ENCODE results near the gene MAG.

Gene MAG

DNA sequence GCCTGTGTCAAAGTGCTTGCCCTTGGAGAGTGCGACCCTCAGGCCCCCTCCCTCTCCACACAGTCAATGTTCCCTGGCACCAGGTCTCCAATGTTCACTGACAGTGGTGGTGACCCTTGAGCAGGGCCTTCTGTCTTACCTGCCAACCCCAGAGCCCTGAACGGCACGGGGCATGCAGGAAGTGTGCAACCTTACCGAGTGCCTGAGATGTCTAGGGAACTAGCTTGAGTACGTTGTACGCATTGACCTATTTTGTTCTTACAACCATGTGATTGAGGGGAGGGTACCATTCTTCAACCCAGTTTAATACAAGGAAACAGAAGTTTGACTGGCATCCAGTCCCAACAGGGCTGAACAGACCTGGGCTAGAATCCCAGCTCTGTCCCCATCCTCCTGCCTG lies 13.2 kb downstream of the MAG start:
- H3K27ac ChIP-seq (ENCODE audit: extremely low read depth, low read depth, low read length), result no peak overlapping the region
- POLR2A ChIA-PET, result interaction anchor here (0.6 kb wide), 2 partner anchors 151 to 157 kb away, joined by 3 to 5 read pairs; no protein-coding TSS in a partner anchor
- H3K36me3 ChIP-seq (ENCODE audit: control insufficient read depth in 2 of 2, insufficient read depth in 1 of 2, low read length in 2 of 2), result no peaks in the 10 kb centered on the region
- H3K9me3 ChIP-seq (ENCODE audit: control insufficient read depth, insufficient read depth, low read depth, low read length), result no peaks in the 10 kb centered on the region
- H3K4me1 ChIP-seq (ENCODE audit: control insufficient read depth, insufficient read depth, low read length), result no peaks in the 10 kb centered on the region
- CTCF ChIA-PET, result interaction anchor here (0.7 to 1.6 kb wide), 5 partner anchors 15 to 262 kb away, joined by 3 to 7 read pairs (median 3); no protein-coding TSS in a partner anchor
- no peak overlapping the region for H3K4me3 ChIP-seq (ENCODE audit: low read depth, low read length)
- TF ChIP-seq ZNF184 (tag by site-specific recombination; IDR thresholded peaks at IDR 0.05) (no peak), EGR2 (tag by site-specific recombination; IDR thresholded peaks at IDR 0.05; ENCODE audit: low read depth) (no peak), ZBTB10 (tag by site-specific recombination; IDR thresholded peaks at IDR 0.05) (no peak), KLF8 (tag by site-specific recombination; IDR thresholded peaks at IDR 0.05) (no peak), ZFP41 (tag by site-specific recombination; IDR thresholded peaks at IDR 0.05; ENCODE audit: borderline replicate concordance) (no peak), ZNF670 (tag by site-specific recombination; IDR thresholded peaks at IDR 0.05; ENCODE audit: low read depth) (no peak), ZNF549 (tag by site-specific recombination; IDR thresholded peaks at IDR 0.05) (no peak), ZNF791 (tag by site-specific recombination; IDR thresholded peaks at IDR 0.05) (no peak), ZNF660 (tag by site-specific recombination; IDR thresholded peaks at IDR 0.05) (no peak)
- TF ChIP-seq, protein P1, sequence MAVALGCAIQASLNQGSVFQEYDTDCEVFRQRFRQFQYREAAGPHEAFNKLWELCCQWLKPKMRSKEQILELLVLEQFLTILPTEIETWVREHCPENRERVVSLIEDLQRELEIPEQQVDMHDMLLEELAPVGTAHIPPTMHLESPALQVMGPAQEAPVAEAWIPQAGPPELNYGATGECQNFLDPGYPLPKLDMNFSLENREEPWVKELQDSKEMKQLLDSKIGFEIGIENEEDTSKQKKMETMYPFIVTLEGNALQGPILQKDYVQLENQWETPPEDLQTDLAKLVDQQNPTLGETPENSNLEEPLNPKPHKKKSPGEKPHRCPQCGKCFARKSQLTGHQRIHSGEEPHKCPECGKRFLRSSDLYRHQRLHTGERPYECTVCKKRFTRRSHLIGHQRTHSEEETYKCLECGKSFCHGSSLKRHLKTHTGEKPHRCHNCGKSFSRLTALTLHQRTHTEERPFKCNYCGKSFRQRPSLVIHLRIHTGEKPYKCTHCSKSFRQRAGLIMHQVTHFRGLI (tag by site-specific recombination; IDR thresholded peaks at IDR 0.05), result no peak

GRCh38 chr19:35306473-35307246 lies 14.7 kb downstream of the MAG start:
- ChIA-PET CTCF (interaction anchor here (0.7 to 2.3 kb wide), 19 partner anchors 9 to 440 kb away, joined by 3 to 11 read pairs (median 4); no protein-coding TSS in a partner anchor), POLR2A (no interaction called here)
- Histone ChIP-seq H3K27ac (ENCODE audit: extremely low read depth, low read depth, low read length) (no peak overlapping the region), H3K4me1 (ENCODE audit: control insufficient read depth, insufficient read depth, low read length) (no peaks in the 10 kb centered on the region), H3K4me3 (ENCODE audit: low read depth, low read length) (no peak overlapping the region), H3K9me3 (ENCODE audit: control insufficient read depth, insufficient read depth, low read depth, low read length) (no peaks in the 10 kb centered on the region), H3K36me3 (ENCODE audit: control insufficient read depth in 2 of 2, insufficient read depth in 1 of 2, low read length in 2 of 2) (no peaks in the 10 kb centered on the region)
- TF ChIP-seq ZNF654 (tag by site-specific recombination; IDR thresholded peaks at IDR 0.05; ENCODE audit: low read depth), result no peak
- TF ChIP-seq SALL2 (tag by site-specific recombination; IDR thresholded peaks at IDR 0.05; ENCODE audit: borderline replicate concordance), result peak; percentile 13; the same call in 1 of the 2 replicates
- TF ChIP-seq ZBTB17 (tag by site-specific recombination; IDR thresholded peaks at IDR 0.05), result peak; percentile 84
- TF ChIP-seq ZBTB20 (tag by site-specific recombination; IDR thresholded peaks at IDR 0.05), result no peak
- TF ChIP-seq CTCF (tag by site-specific recombination; IDR thresholded peaks at IDR 0.05), result peak; percentile 80
- TF ChIP-seq, protein P2, sequence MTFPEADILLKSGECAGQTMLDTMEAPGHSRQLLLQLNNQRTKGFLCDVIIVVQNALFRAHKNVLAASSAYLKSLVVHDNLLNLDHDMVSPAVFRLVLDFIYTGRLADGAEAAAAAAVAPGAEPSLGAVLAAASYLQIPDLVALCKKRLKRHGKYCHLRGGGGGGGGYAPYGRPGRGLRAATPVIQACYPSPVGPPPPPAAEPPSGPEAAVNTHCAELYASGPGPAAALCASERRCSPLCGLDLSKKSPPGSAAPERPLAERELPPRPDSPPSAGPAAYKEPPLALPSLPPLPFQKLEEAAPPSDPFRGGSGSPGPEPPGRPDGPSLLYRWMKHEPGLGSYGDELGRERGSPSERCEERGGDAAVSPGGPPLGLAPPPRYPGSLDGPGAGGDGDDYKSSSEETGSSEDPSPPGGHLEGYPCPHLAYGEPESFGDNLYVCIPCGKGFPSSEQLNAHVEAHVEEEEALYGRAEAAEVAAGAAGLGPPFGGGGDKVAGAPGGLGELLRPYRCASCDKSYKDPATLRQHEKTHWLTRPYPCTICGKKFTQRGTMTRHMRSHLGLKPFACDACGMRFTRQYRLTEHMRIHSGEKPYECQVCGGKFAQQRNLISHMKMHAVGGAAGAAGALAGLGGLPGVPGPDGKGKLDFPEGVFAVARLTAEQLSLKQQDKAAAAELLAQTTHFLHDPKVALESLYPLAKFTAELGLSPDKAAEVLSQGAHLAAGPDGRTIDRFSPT (tag by site-specific recombination; IDR thresholded peaks at IDR 0.05), result no peak
- peak; percentile 100 for TF ChIP-seq ZNF121 (tag by site-specific recombination; IDR thresholded peaks at IDR 0.05)
